SU-DHL-6 (cell line): ENCODE results near the gene FES.

Experiments used
- CTCF ChIP-seq: fragments of 200-600 bp; sonication (generic); IDR thresholded peaks from one replicate; pipeline ENCODE4 v1.5.1; 2017; ENCODE audit warnings: antibody characterized with exemption, mild to moderate bottlenecking, low read length, moderate library complexity; ENCODE audit not compliant: insufficient read depth, poor library complexity, severe bottlenecking
- EZH2phosphoT487 ChIP-seq: fragments of 200-600 bp; sonication (generic), shearing (Covaris generic); conservative IDR thresholded peaks from 2 replicates; pipeline ENCODE4 v1.6.1; 2018; ENCODE audit warnings: mild to moderate bottlenecking, antibody characterized with exemption, low read length, moderate library complexity, mixed read lengths

- TF ChIP-seq CTCF (no peak), EZH2phosphoT487 (no peak)
Measured at GRCh38 chr15:90869601-90870353, 14.5 kb upstream of the FES start.
